GM12873 (cell line): Measurements from ENCODE around the gene ITPR3.

Experiments
- TF ChIP-seq, protein P1 (sequence below): IDR thresholded peaks from 2 replicates; pipeline ENCODE4 v1.5.1; 2012; ENCODE audit warnings: low read depth, mild to moderate bottlenecking, moderate library complexity, low read length, control low read depth; ENCODE audit not compliant: insufficient read depth; ENCODE audit errors: missing control alignments

ITPR3 gene

DNA sequence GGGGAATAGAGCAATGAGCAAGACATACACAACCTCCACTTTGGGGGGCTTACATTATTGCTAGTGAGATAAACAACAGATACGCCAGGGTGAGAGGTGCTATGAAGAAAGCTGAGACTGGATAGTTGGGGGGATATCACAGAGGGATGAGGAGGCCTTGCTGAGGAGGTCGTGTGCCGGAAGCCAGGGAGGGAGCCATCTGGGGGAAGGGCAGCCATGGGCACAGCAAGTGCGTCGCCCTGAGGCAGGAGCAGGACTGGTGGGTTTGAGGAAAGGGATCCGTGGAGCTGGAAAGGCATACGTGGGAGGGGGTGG lies 28.9 kb upstream of the ITPR3 start:
- TF ChIP-seq, protein P1, sequence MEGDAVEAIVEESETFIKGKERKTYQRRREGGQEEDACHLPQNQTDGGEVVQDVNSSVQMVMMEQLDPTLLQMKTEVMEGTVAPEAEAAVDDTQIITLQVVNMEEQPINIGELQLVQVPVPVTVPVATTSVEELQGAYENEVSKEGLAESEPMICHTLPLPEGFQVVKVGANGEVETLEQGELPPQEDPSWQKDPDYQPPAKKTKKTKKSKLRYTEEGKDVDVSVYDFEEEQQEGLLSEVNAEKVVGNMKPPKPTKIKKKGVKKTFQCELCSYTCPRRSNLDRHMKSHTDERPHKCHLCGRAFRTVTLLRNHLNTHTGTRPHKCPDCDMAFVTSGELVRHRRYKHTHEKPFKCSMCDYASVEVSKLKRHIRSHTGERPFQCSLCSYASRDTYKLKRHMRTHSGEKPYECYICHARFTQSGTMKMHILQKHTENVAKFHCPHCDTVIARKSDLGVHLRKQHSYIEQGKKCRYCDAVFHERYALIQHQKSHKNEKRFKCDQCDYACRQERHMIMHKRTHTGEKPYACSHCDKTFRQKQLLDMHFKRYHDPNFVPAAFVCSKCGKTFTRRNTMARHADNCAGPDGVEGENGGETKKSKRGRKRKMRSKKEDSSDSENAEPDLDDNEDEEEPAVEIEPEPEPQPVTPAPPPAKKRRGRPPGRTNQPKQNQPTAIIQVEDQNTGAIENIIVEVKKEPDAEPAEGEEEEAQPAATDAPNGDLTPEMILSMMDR: no peak

DNA sequence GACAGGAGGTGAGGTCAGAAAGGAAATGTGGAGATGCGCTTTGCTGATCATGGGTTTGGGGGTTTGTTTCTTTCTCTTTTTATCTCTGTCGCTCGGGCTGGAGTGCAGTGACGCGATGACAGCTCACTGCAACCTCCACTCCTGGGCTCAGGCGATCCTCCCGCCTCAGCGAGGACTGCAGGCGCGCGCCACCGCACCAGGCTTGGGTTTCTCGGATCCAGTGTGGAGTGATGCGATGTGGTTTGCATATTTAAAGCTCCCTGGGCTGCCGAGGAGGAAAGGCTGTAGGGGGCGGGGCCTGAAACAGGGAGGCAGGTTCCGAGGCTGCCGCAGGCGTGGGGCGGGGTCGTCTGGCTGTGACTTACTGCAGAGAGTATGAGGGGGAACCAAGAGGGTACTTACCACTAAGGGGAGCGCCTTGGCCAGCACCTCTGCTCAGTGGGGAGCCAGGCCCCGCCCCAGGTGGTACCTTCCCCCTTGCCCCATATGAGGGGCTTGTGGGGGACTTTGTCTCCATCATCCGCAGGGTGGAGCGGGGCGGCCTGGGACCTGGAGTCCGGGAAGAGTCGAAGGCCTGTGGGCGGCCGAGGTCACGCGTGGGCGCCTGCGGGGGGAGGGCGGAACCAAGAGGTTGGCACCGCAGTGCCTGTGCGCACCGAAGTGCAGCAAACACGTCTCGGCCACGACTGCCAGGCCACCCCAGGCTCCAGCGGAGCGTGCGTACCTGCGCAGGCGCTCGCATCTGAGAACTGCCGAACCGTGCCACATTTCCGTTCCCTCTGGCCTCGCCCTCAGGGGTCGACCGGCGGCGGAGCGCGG lies 28.3 kb upstream of the ITPR3 start:
- TF ChIP-seq, protein P1: no peak

DNA sequence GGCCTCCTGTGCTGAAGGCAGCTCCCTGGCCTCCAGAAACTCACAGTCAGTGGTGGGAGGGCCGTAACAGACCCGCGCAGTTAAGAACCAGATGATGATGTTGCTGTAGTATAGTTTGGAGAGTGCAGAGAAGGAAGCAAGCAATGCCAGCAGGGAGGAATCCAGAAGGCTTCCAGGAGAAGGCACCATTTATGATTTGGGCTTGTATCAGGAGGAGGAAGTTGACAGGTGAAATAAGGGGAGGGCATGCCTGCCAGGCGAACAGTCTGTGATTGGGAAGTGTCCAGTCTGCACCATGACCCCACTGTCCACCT lies 27.8 kb upstream of the ITPR3 start:
- TF ChIP-seq, protein P1: no peak

DNA sequence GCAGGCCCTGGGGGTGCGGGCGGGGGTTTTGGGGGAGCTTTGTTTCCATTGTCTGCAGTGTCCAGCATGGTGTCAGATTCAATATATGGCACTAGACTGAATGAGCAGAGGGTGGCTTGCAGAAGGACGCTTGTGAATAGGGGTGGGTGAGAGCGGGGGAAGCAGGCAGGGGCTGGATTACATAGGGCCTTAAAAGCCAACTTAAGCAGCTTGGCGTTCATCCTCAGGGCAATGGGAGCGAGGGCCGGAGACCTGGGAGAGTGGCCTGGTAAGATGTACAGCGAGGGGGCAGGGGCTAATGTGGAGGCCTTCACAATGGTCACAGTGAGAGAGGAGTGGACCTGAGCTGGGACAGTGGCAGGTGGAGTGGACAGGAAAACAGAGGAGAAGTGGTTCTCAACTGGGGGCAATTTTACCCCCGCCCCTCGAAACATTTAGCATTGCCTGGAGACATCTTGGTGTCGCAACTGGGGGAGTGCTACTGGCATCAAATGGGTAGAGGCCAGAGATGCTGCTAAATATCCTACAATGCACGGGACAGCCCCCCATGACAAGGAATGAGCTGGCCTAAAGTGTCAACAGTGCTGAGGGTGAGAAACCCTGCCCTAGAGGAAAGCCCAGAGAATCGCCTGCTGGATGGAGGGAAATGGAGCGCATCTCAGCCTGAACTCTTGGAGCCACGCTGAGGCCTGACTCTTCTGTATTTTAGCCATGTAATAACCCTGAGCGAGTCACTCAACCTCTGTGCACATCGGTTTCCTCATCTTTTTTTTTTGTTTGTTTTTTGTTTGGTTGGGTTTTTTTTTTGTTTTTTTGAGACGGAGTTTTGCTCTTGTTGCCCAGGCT lies 25.9 kb upstream of the ITPR3 start:
- TF ChIP-seq, protein P1: no peak

DNA sequence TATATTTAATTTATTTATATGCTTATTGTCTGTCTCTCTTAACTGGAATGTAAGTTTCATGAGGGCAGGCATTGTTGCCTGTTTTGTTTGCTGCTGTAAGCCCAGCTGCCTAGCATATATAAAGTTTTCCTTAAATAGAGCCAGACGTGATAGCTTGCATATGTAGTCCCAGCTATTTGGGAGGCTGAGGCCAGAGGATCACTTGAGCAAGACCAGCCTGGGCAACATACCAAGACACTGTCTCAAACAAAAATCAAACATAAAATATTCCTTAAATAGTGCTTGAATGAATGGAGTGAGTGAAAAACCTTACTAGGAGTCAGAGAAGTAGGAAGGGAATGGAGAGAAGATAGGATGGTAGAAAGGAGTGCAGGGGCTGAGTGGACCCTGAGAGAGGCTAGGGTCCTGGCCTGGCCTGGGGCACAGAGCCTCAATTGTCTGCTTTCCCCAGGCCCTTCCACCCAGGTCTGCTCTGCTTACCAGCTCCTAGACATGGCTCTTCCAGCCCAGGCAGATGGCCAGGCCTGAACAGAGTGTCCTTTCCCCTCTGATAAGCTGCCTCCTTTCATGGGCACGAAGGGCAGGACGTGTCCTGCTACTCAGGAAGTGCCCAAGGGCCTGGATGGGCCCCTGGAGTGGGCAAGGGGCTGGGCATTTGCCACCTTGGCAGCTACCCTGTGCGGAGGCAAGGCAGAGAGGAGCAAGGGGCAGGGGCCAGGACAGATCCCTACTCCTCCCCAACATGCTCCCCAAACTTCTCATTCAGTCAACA lies 23.4 kb upstream of the ITPR3 start:
- TF ChIP-seq, protein P1: no peak

DNA sequence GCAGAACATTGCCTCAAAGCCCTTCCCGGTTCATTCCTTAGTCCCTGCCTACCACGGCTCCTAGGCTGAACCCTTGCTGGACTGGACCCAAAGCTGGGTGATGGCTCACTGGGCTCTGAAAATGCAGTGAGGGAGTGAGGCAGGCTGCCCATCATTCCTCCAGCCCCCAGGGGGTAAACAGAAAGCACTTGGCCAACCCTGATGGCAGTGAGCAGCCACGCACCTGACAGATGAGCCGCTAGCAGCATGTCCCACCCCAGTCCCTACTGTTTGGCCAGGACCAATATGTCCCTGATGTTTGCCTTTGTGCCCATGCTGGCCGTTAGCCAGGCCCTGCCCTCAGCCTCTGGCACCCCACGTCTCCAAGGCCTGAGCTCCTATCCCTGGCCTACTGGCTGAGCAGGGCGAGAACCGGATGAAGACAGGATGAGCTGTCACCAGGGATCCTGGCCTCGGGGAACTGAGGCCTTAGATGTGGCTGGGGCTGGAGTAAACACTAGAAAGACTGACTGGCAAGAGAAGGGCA lies 21.6 kb upstream of the ITPR3 start:
- TF ChIP-seq, protein P1: no peak

DNA sequence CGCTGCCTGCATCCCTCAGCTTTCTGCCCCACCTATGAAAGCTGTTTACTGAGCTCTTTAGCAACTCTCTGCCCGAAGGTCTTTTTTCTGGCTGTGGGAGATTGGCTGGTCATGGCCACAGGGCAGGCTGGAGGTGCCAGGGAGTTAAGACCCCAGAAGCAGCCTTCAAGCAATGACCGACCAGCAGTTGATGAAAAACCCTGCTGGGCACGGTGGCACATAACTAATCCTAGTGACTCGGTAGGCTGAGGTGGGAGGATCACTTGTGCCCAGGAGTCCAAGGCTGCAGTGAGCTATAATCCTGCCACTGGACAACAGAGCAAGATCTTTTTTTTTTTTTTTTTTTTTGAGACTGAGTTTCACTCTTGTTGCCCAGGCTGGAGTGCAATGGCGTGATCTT lies 20.4 kb upstream of the ITPR3 start:
- TF ChIP-seq, protein P1: no peak
